ENCODE measurements around the gene NUTM2G.
"Not testable (repeated sequence)": the region's sequence is repeated elsewhere in the genome, so short reads cannot be mapped to it uniquely, and the experiment has no call there.

Gene NUTM2G

DNA sequence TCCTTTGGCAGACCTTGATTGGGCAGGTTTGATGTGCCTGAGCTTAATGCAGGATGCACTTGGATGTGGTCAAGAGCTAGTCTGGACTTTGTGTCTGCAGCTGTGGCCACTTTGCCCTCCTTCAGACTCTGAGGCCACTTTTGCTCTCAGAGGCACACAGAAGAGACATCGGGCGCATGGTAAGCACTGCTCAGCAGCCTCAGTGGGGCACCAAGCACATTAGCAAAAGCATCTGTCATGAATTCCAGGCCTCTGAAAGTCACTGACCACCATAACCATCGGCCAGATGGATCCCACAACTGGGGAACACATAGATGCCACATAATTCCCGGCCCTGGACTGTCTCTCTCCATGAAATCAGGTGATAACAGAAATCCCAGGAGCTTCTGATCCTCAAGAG is 40.1 kb upstream of the NUTM2G start:
- Histone ChIP-seq H3K9me3 (replicated peaks in 1 of 2; ENCODE audit: control insufficient read depth in 2 of 2, insufficient read depth in 1 of 2, low read depth in 1 of 2, low read length in 2 of 2) (peaks cover 0 to 4% of the 10 kb centered on the region in 2 donors), H3K79me1 (ENCODE audit: low read depth, low read length) (no peaks in the 10 kb centered on the region), H3K4me2 (ENCODE audit: insufficient read depth, low read length, poor library complexity, severe bottlenecking) (no peak overlapping the region), H2BK12ac (ENCODE audit: low read length) (no peak overlapping the region), H4K91ac (ENCODE audit: low read depth, low read length, poor library complexity) (no peak overlapping the region), H3K36me3 (replicated peaks in 1 of 2; ENCODE audit: control insufficient read depth in 2 of 2, insufficient read depth in 2 of 2, low read length in 2 of 2) (peaks cover 5 to 28% of the 10 kb centered on the region in 2 donors), H2AK5ac (ENCODE audit: low read depth, low read length) (no peak overlapping the region), H3K23ac (ENCODE audit: low read depth, low read length, poor library complexity) (no peak overlapping the region), H3K4ac (ENCODE audit: low read length) (no peak overlapping the region), H2BK5ac (ENCODE audit: low read length) (no peak overlapping the region), H2BK15ac (ENCODE audit: low read length) (no peak overlapping the region), H3K4me1 (ENCODE audit: control insufficient read depth in 2 of 2, insufficient read depth in 1 of 2, low read depth in 1 of 2, low read length in 2 of 2) (peaks cover 0 to 6% of the 10 kb centered on the region in 2 donors), H3K14ac (ENCODE audit: low read length) (no peak overlapping the region), H3K9ac (ENCODE audit: low read depth, low read length, poor library complexity) (no peak overlapping the region), H4K8ac (ENCODE audit: low read depth, low read length) (no peak overlapping the region), H3K4me3 (ENCODE audit: low read length in 2 of 2) (no peak overlapping the region), H3K18ac (ENCODE audit: low read length) (no peak overlapping the region), H2BK120ac (ENCODE audit: low read depth, low read length) (no peak overlapping the region), H3K27me3 (ENCODE audit: control insufficient read depth in 3 of 3, insufficient read depth in 3 of 3, low read depth in 1 of 3, low read length in 3 of 3) (no peaks in the 10 kb centered on the region), H2AFZ (ENCODE audit: low read length) (no peak overlapping the region), H3K27ac (replicated peaks; ENCODE audit: low read length) (no peak overlapping the region)
- WGBS, 2 donors (ENCODE audit: extremely low coverage in 2 of 2, insufficient read length in 2 of 2, insufficient replicate concordance in 1 of 2) = no CpG with 5 or more reads among the region's 4 CpGs
- no peak for DNase-seq (ENCODE audit: low spot score)

DNA sequence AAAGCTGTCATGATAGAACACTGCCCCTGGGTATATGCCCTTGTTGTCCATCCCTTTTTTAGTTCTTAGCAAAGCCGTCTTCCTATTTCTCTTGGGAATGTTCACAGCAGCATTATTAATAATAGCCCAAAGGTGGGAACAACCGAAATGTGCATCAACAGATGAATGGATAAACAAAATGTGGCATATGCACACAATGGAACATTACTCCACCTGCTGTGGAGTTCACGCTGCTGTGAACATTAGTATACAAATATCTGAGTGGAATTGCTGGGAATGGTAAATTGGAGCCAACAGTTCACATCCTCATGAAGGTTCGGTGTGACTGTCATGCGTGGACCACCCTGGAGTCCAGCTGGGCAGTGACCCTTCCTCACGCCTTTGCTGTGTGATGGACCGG is 36.5 kb upstream of the NUTM2G start:
- no peak overlapping the region for H3K18ac ChIP-seq (ENCODE audit: low read length)
- H3K4me3 ChIP-seq (ENCODE audit: low read length in 2 of 2) = no peak overlapping the region
- no peaks in the 10 kb centered on the region for H3K27me3 ChIP-seq (ENCODE audit: control insufficient read depth in 3 of 3, insufficient read depth in 3 of 3, low read depth in 1 of 3, low read length in 3 of 3)
- H2AFZ ChIP-seq (ENCODE audit: low read length) = no peak overlapping the region
- no peak overlapping the region for H3K23ac ChIP-seq (ENCODE audit: low read depth, low read length, poor library complexity)
- H3K4me1 ChIP-seq (ENCODE audit: control insufficient read depth in 2 of 2, insufficient read depth in 1 of 2, low read depth in 1 of 2, low read length in 2 of 2) = no peaks in the 10 kb centered on the region
- H4K8ac ChIP-seq (ENCODE audit: low read depth, low read length) = no peak overlapping the region
- H3K14ac ChIP-seq (ENCODE audit: low read length) = no peak overlapping the region
- H2BK15ac ChIP-seq (ENCODE audit: low read length) = no peak overlapping the region
- H3K79me1 ChIP-seq (ENCODE audit: low read depth, low read length) = no peaks in the 10 kb centered on the region
- H4K91ac ChIP-seq (ENCODE audit: low read depth, low read length, poor library complexity) = no peak overlapping the region
- peaks cover 7 to 58% of the 10 kb centered on the region in 2 donors for H3K36me3 ChIP-seq (replicated peaks in 1 of 2; ENCODE audit: control insufficient read depth in 2 of 2, insufficient read depth in 2 of 2, low read length in 2 of 2)
- no peak overlapping the region for H3K4me2 ChIP-seq (ENCODE audit: insufficient read depth, low read length, poor library complexity, severe bottlenecking)
- H3K9me3 ChIP-seq (replicated peaks in 1 of 2; ENCODE audit: control insufficient read depth in 2 of 2, insufficient read depth in 1 of 2, low read depth in 1 of 2, low read length in 2 of 2) = no peaks in the 10 kb centered on the region
- H2BK120ac ChIP-seq (ENCODE audit: low read depth, low read length) = no peak overlapping the region
- H3K9ac ChIP-seq (ENCODE audit: low read depth, low read length, poor library complexity) = no peak overlapping the region
- no peak for DNase-seq (ENCODE audit: low spot score)
- no peak overlapping the region for H2BK5ac ChIP-seq (ENCODE audit: low read length)
- no peak overlapping the region for H3K4ac ChIP-seq (ENCODE audit: low read length)
- H2AK5ac ChIP-seq (ENCODE audit: low read depth, low read length) = no peak overlapping the region
- H2BK12ac ChIP-seq (ENCODE audit: low read length) = no peak overlapping the region
- H3K27ac ChIP-seq (replicated peaks; ENCODE audit: low read length) = no peak overlapping the region
- no CpG with 5 or more reads among the region's 7 CpGs for WGBS, 2 donors (ENCODE audit: extremely low coverage in 2 of 2, insufficient read length in 2 of 2, insufficient replicate concordance in 1 of 2)

DNA sequence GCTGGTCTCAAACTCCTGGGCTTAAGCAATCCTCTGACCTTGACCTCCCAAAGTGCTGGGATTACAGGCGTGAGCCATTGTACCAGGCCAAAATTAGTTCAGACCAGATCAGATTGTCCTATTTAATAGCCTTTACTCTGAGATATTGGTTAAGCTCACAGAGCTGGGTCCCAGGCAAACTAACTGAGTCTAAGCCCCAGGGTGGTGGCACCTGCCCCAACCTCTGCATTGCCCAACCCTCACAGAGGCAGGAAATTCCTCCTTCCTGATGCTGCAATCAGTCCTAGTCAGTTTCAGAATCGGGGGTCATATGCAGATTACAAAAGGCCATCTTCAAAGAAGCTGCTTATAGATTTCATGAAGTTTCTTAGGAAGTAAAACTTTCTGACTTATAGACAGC is 28.6 kb upstream of the NUTM2G start:
- not testable (repeated sequence) for H2BK120ac ChIP-seq (ENCODE audit: low read depth, low read length); H3K18ac ChIP-seq (ENCODE audit: low read length); H3K79me1 ChIP-seq (ENCODE audit: low read depth, low read length); H3K4me3 ChIP-seq (ENCODE audit: low read length in 2 of 2); H3K27ac ChIP-seq (replicated peaks; ENCODE audit: low read length); H2BK12ac ChIP-seq (ENCODE audit: low read length); H2AFZ ChIP-seq (ENCODE audit: low read length); H3K9me3 ChIP-seq (replicated peaks in 1 of 2; ENCODE audit: control insufficient read depth in 2 of 2, insufficient read depth in 1 of 2, low read depth in 1 of 2, low read length in 2 of 2); H4K91ac ChIP-seq (ENCODE audit: low read depth, low read length, poor library complexity); H3K4me2 ChIP-seq (ENCODE audit: insufficient read depth, low read length, poor library complexity, severe bottlenecking); H2AK5ac ChIP-seq (ENCODE audit: low read depth, low read length); H4K8ac ChIP-seq (ENCODE audit: low read depth, low read length); DNase-seq (ENCODE audit: low spot score); H3K27me3 ChIP-seq (ENCODE audit: control insufficient read depth in 3 of 3, insufficient read depth in 3 of 3, low read depth in 1 of 3, low read length in 3 of 3); H3K23ac ChIP-seq (ENCODE audit: low read depth, low read length, poor library complexity); H2BK15ac ChIP-seq (ENCODE audit: low read length); H3K9ac ChIP-seq (ENCODE audit: low read depth, low read length, poor library complexity); H2BK5ac ChIP-seq (ENCODE audit: low read length); H3K14ac ChIP-seq (ENCODE audit: low read length); H3K4ac ChIP-seq (ENCODE audit: low read length); H3K4me1 ChIP-seq (ENCODE audit: control insufficient read depth in 2 of 2, insufficient read depth in 1 of 2, low read depth in 1 of 2, low read length in 2 of 2)
- WGBS, 2 donors (ENCODE audit: extremely low coverage in 2 of 2, insufficient read length in 2 of 2, insufficient replicate concordance in 1 of 2) = no CpG with 5 or more reads among the region's 2 CpGs
- H3K36me3 ChIP-seq (replicated peaks in 1 of 2; ENCODE audit: control insufficient read depth in 2 of 2, insufficient read depth in 2 of 2, low read length in 2 of 2) = peaks cover 2 to 25% of the 10 kb centered on the region in 2 donors

DNA sequence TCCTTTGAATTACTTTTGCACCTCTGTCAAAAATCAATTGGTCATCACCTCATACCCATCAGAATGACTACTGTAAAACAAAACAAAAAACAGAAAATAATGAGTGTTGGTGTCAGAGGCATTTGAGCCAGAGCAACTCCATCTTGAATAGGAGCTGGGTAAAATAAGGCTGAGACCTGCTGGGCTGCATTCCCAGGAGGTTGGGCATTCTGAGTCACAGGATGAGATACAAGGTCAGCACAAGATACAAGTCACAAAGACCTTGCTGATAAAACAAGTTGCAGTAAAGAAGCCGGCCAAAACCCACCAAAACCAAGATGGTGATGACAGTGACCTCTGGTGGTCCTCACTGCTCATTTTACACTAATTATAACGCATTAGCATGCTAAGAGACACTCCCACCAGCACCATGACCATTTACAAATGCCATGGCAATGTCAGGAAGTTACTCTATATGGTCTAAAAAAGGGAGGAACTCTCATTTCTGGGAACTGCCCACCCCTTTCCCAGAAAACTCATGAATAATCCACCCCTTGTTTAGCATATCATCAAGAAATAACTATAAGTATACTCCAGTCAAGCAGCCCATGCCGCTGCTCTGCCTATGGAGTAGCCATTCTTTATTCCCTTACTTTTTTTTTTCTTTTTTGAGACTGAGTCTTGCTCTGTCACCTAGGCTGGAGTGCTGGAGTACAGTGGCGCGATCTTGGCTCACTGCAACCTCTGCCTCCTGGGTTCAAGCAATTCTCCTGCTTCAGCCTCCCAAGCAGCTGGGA is 23.5 kb upstream of the NUTM2G start:
- not testable (repeated sequence) for H3K79me1 ChIP-seq (ENCODE audit: low read depth, low read length); H3K4me1 ChIP-seq (ENCODE audit: control insufficient read depth in 2 of 2, insufficient read depth in 1 of 2, low read depth in 1 of 2, low read length in 2 of 2); H2AK5ac ChIP-seq (ENCODE audit: low read depth, low read length); H4K8ac ChIP-seq (ENCODE audit: low read depth, low read length); H3K14ac ChIP-seq (ENCODE audit: low read length); H3K36me3 ChIP-seq (replicated peaks in 1 of 2; ENCODE audit: control insufficient read depth in 2 of 2, insufficient read depth in 2 of 2, low read length in 2 of 2); H2BK5ac ChIP-seq (ENCODE audit: low read length); H3K23ac ChIP-seq (ENCODE audit: low read depth, low read length, poor library complexity); H4K91ac ChIP-seq (ENCODE audit: low read depth, low read length, poor library complexity); H3K27ac ChIP-seq (replicated peaks; ENCODE audit: low read length); H3K27me3 ChIP-seq (ENCODE audit: control insufficient read depth in 3 of 3, insufficient read depth in 3 of 3, low read depth in 1 of 3, low read length in 3 of 3); H2BK12ac ChIP-seq (ENCODE audit: low read length); H3K4ac ChIP-seq (ENCODE audit: low read length); H3K18ac ChIP-seq (ENCODE audit: low read length); H2BK120ac ChIP-seq (ENCODE audit: low read depth, low read length); H3K9ac ChIP-seq (ENCODE audit: low read depth, low read length, poor library complexity); DNase-seq (ENCODE audit: low spot score); H2BK15ac ChIP-seq (ENCODE audit: low read length); H3K4me2 ChIP-seq (ENCODE audit: insufficient read depth, low read length, poor library complexity, severe bottlenecking); H2AFZ ChIP-seq (ENCODE audit: low read length); H3K9me3 ChIP-seq (replicated peaks in 1 of 2; ENCODE audit: control insufficient read depth in 2 of 2, insufficient read depth in 1 of 2, low read depth in 1 of 2, low read length in 2 of 2); H3K4me3 ChIP-seq (ENCODE audit: low read length in 2 of 2)
- WGBS, 2 donors (ENCODE audit: extremely low coverage in 2 of 2, insufficient read length in 2 of 2, insufficient replicate concordance in 1 of 2) = no CpG with 5 or more reads among the region's 5 CpGs
